Astrocyte of the hippocampus (primary cell): ENCODE data around the gene QRFP.

ENCODE experiments used
- DNase-seq: peaks from one replicate; pipeline ENCODE4 v3.0.0; 2011; ENCODE audit warnings: low read depth, low spot score

The QRFP gene

DNA sequence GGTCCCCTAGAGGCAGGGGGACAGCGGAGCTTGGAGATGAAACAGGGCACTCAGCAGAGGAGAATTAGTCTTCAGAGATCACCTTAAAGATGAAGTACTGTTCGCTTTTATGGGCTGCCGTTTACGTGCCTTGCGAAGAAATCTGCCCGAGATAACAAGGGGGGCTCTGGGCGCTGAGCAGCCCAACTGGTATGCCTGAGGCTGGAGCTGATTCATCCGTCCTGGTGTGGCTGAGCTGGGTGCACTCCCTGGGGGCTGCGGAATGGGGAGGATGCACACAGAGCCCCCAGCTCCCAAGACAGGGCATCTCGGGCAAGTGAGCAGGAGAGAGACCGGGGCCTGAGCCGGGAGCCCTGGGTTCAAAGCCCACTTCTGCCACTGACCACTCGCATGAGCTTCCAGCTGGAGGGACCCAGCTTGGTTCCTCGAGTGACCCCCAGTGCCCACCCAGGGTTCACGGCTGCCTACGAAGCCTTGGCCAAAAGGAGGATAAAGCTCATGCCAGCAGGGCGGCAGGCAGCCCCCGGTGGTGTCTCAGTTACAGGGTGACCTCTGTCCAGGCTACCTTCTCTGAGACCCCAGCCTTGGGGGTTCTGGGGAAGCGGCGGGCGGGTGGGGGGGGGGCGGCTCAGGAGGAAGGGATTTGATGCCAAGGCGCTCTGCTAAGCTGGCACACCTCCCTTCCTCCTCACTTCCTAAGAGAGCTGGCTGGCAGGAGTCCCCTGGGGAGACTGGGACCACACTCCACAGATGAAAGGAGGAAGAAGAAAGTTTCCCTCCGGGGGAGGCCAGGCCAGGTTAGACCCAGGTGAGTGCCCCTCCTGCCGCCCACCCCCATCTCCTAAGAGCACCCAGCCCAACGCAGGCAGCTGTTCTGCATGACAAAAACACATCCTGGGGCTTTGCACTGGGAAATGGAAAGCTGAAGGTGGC lies 36.8 kb upstream of the QRFP start:
- peak; percentile 85 for DNase-seq

DNA sequence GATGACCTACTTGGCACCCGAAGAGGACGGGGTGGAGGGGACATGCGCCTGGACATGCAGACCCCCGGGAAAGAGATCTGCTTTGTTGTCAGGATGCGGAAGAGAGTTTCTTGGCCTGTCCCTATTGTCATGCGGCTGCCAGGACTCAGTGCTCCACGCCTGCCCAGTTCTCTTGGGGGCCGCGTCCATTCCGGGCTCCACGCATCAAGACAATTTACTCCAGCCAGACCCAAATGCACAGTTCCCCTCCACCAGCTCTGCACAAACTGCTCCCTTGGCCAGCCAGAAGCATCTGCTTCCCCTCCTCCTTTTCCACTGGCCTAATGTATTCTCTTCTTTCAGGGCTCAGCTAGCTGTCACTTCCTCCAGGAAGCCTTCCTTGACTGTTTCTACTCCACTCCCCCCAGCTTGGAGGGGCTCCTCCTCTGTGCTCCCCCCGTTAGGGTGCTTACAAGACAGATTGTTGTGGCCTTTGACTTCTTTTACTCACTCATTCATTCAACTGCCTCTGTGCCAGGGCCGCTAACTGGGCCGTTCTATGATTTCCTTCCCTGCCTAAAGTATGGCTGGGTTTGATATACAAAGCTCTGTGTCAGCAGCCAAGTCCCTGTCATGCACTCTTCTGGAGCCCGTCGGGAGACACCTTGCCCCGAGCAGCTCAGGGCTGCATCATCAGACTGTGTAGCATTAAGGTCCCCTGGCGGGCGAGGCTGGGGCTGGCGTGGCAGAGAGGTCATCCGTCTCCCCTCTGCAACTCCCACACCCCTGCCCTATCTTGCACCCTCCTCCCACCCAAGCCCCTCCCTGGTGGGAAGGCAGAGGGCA lies 35.9 kb upstream of the QRFP start:
- no peak for DNase-seq

DNA sequence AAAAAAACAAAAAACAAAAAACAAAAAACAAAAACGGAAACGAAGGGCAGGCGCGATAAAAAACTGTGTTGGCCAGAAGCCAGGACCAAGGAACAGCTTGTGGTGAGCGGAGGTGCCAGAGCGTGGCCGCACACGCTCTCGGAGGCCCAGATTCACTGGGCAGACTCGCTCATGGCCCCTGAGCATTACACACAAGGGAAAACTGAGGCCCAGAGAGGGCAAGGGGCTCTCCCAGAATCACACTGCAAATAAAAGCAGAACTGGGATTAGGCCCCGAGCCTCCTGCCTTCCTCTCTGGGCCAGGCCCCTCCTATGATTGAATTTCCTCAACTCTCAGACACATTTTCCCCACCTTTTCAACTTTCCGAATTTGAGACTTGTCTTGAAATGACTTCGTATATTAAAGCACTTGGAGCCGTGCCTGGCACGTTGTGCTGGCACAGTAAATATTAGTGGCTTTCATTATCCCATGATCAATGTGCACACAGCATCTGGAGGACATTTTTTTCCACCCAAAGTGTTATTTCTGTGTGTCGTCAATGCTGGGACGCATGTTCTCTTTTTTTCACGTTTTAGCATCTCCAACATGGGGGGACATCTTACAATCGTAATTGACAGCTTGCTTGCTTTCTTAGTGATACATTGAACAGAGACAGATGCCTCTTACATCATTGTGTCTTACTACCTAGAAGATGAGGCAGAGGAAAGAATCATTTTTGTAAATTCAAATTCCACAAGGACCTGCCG lies 35.1 kb upstream of the QRFP start:
- DNase-seq: peak; percentile 65

DNA sequence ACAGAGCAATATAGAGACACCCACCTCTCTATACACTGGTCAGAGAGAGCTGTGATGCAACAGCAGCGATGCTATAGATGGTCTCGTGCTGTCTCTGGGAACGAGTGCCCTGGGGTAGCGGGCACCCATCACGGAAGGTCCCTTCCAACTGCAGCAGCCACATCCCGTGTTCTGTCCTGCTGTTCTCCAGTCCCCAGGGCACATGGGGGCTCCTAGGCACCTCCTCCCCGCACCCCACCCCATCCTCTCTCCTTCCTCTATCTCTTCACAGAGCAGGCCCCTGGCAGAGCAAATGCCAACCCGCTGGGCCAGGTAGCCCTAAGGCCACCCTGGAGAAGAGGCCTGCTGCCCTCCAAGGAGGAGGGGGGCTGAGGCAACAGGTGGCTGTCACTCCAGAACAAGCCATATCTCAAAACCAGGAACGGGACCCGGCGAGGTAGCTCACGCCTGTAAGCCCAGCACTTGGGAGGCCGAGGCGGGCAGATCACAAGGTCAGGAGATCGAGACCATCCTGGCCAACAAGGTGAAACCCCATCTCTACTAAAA lies 34.3 kb upstream of the QRFP start:
- DNase-seq: no peak

DNA sequence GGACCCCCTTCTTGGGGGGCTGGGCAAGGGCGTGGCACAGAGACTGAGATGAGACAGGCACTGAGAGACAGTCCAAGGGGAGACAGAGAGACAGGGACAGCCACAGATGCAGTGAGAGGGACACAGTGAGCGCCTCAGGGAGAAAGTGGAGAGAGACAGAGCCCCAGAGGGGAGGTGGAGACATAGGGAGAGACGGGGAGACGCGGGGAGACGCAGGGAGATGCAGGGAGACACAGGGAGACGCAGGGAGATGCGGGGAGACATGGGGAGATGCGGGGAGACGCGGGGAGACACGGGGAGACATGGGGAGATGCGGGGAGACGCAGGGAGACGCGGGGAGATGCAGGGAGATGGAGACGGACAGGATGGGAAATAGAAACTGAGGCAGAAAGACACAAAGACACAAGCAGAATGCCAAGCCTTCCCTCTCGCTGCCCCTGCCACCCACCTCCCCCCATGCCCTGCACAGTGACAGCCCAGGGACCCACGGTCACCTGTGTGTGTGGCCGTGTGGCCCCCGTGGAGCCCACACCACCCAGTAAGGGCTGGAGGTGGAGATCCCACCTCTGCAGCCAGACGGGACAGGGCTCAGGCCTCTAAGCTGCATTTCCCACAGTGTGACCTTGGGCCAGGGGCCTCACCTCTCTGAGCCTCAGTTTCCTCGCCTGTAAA lies 33.7 kb upstream of the QRFP start:
- no peak for DNase-seq

DNA sequence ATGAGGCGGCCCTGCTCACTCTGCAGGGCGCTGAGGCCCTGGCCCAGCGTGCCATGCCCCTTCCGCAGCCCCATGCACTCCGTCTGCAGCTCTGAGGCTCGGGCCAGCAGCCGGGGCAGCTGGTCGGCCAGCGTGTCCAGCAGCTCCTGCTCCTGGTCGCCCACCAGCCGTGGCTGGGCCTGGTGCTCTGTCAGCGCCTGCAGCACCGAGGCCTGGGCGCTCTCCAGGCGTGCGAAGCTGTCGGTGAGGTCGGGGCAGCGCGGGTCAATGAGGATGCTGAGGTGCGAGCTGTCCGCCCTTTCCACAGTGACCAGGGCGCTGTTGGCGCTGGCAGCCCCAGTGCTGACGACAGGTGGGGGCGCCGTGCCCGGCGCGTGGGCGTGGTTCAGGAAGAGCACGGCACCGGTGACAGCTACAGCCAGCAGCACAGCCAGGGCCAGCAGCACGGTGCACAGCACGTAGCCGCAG lies 33.0 kb upstream of the QRFP start:
- no peak for DNase-seq

DNA sequence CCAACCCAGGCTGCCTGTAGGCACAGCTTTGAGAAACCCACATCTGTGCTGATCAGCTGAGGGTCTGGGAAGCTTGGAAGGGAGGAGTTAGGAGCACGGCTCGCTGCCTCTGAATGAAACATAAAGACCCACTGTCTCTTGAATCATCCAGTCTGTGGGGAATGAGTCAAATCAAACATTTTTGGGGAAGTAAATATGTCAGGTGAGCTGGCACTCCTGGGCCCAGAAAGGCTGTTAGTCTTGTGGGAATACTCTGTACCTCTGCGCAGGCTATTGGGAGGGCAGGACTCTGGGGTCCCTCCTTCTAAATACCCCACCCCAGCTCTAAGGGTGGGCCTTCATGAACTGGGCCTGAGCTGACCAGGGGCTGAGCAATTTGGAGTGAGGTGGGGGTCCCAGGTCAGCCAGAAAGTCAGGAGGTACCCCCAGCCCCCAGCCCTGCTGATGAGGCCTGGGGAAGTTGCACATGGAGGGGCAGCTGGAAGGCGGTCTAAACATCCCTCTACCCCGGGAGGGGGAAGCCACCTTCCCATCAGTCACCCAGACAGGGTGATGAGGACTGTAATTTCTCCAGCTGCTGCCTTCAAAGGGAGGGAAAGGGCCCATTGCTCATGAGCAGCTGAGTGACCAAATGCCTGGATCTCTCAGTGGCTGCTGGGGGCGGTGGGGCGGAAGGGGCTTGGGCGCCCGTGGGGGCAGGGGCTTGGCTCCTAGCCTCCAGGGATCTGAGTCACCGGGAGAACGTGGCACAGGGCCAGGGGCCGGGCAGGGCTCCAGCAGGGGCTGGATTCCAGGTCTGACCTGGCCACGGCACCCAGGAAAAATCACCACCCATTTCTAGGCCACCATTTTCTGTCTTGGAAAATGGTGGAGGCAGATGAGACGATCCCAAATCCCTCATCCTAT lies 31.6 kb upstream of the QRFP start:
- DNase-seq: peak; percentile 93

DNA sequence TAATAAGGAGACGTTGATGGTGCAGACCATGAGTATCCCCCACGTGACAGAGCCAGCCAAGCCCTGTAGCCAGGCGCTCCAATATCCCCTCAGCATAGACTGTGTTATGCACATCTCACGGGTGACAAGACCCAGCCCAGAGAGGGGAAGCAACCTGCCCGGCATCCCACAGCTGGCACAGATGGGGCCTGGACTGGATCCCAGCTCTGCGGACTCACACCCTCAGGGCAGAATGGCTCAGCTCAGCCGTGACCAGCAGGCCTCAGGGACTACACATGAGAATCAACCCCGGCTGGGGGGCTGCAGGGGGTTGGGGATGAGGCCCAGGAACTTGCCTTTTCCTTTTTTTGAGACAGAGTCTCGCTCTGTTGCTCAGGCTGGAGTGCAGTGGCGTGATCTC lies 30.7 kb upstream of the QRFP start:
- no peak for DNase-seq

DNA sequence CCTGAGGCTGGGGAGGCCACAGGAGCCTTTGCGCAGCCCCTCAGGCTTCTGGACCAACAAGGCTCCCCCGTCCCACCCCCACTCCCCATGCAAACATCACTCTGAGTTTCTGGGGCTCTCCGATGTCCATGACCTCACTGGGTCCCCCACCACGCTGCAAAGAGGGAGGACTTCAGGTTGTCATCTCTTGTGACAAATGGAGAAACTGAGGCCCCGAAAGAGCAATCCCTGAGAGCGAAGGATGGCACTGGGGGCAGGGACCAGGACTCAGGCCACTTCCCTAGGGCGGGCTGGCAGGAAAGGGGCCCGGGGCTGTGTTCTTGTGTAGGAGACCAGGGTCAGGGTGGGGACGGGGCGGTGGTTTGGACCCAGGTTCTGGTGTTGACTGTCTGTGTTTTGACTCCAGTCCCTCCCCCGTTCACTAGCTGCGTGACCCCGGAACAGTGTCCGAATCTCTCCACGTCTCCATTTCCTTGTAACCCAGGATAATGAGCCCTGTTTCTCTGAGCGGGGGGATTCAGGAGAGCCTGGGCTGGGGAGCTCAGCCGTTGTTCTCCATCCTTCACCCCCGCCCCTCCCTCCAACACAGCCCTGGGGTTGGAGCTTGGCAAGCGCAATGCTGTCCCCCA lies 28.6 kb upstream of the QRFP start:
- no peak for DNase-seq

DNA sequence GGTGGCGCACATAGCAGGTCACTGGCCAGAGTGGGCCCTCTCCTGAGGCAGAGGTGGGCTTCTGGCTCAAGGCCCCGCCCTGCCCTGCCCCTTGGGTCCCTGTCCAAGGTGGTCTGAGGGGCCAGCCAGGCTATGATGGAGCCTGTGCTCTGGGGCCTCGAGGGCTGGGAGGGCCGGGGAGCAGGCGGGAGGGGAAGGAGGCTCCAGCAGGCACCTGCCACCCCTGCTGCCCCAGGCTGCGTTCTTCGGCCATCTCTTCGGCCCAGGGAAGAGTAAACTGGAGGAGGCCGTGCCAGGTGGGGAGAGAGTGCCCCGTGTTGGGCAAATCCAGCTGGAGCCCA lies 27.8 kb upstream of the QRFP start:
- no peak for DNase-seq

DNA sequence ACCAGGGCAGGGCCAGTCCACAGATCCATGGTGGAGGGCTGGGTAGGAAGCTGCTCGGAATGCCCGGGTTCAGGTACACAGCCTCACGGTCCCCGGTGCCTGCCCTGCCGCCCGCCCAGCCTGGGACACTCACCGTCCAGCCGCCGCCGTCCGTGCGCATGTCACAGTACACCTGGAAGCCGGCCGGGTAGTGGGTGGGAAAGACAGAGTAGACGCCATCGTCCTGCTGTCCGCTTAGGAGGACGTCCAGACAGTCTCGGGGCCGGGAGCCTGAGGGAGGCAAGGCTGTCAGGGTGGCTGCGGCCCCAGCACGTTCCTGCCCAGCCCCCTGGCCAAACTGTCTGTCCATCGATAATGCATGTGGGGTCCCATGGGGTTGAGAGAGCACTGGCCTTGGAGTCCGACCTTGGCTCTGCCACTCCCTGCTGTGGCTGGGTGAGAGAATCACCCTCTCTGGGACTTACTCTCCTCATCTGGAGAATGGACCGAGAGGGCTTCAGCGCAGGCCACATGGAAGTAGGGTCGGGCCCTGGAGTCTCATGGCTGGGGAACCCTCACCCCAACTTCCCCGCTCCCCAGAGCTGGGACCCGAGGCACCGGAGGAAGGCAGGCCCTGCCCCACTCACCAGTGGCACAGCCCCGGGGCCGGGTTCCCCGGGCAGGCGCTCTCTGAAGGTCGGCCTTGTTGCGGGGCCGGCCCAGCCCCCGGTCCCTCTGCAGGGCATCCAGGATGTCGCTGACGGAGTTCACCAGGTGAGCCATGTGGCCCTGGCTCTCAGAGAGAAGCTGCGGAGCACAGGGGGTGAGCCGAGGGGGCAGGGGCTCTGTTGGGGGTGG lies 27.2 kb upstream of the QRFP start:
- no peak for DNase-seq

DNA sequence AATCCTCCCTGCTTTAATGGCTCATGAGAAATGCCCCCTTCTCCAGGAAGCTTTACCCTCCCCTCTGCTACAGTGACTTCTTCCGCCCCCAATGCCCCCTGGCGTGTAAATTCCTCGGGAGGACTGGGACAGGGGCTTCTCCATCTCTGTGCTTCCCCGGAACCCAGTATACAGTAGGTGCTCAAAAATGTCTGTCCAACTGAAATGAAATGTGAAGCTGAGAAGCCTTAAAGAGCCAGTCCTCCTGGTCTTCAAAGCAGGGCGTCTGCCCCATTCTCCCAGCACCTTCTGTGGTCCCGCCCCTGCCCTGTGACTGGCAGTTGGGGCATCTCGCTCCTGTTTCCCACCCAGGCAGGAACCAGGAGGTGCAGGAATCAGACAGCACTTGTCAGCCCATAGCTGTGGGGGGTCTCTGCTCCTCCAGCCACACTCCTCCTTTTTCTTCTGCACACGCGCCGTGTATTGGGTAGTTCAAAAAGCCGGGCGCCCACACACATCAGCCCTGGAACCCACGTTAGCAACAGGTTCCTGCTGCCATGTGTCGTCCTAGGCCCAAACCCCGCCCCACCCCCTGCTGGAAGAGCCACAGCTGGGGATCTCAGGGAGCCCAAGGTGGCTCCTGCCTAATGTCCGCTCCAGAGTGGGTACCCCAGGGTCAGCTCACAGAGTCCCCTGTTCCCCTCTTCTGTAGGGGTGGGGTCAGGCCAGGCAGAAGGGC lies 26.4 kb upstream of the QRFP start:
- no peak for DNase-seq

DNA sequence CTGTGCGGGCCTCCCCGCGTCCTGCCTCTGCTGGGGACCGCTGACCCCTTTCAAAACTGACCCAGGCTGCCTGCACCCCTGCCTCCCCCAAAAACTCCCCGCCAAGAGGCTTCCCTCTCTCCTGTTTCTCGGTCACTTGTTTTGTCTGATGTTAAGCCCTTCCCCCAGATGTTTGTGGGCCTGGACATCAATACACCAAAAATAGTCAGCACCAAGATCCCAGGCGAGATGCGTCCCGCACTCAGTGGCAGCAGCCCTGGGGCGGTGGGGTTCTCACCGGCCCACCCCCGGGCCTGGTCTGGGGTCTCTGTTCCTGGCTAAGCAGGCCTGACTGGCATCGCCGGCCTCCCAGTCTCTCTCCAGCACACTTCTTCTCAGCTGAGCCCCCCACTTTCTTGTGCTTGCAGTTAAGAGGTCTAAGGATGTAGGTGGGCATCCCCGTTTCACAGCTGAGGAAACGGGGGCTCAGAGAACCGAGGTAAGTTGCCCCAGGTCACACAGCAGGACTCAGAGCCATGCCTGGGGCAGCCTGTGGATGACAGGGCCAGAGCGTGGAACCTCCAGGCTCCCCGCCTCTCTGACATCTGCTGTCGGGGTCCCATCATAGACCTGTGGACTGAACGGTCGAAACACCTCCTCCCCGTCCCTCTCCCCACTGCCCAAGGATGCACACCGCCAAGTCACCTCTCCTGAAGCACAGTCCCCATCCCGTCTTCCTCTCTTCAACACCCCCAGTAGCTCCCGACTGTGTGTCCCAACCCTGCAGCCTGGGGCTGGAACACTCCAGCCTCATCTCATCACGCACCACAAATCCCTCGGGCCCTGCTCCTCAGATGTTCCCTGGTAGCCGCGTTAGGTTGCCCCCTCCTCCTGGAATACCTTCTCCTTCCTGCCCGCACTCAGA lies 25.6 kb upstream of the QRFP start:
- no peak for DNase-seq

DNA sequence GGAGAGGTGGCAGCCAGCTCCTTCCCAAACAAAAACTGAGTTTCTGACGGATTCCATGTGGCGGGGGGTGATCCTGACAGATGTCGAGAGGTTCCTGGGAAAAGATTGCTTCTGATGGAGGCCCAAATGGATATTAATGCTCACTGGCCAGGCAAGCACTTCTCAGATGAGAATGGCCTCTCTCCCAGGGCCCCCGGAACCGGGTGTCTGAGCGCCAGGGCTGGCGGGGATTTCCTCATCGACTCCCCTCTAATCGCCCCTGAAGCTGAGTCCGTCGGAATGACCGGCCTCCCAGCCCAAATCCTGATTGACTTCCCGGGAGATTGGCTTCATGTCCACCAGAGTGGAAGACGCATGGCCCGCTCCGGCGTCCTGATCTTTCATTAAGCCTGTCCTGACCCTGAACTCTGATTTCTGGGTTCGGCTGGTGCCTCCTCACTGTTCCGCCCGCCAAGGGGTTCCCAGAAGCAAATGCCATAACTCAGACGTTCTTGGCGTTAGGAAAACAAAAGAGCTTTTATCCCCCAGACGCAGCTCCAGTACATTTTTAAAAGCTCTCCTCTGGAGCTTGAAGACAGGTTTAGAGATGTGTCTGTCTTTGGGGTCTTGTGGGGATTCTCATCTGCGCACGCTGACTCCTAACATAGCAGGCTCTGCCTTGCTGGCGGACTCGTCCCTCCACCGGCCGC lies 24.8 kb upstream of the QRFP start:
- no peak for DNase-seq

DNA sequence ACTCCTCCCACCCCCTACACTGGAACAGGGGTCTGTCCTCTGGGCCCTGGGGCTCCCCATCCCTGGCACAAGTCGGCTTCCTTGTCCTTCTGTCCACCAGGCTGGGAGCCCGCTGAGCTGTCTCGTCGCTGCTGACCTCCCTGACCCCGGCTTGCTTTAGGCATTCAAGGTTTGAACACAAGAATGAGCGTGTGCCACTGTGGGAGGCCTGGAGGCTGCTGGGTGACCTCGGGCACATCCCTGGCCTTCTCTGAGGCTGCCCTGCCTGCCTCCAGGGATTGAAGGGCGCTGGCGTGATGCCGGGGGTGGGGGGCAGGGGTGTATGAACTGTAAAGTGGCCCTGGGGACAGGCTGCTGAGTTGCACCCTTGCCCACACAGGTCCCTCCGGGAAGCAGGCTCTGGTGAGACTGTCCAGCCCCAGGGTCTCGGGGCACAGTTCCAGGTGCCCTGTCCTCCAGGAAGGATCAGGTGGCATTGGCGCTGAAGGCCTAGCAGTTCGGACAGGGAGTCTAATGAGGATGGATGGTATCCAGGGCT lies 24.2 kb upstream of the QRFP start:
- no peak for DNase-seq

DNA sequence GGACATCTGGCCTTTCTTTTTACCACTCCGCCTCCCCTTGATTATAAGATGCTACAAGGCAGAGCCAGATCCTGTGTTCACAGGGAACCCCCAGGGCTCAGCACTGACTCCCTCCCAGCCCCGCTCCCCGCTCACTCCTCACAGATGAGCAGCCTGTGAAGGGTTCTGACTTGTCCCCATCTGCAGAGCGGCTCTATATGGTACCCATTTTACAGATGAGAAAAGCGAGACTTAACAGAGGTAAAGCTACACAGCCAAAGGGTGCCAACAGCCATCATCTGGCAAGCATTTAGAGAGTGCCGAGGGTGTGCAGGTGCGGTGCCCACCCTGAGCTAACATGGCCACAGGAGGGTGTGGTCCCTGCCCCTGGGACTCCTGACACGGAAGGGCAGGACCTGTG lies 23.6 kb upstream of the QRFP start:
- DNase-seq: no peak
